Lower lobe of right lung (tissue), 2 donors: ENCODE measurements around the gene GNAQ. TPM values are rescaled to one million over a fixed set of nuclear protein-coding genes. Genes with fewer than 3 reads are reported as not detected.

Experiments used
- ATAC-seq, 2 donors: fragments of 200-7000 bp; cut with Tn5 transposase; one replicate each; pipeline ENCODE4 v1.9.1; 2020 to 2022; ENCODE audit warnings: mild to moderate bottlenecking in 2 of 2, moderate library complexity in 2 of 2
- DNase-seq: peaks from one replicate; pipeline ENCODE4 v3.0.0-alpha.2; 2020
- H3K27ac ChIP-seq: fragments of 200-600 bp; one replicate; pipeline ENCODE4 v1.8.0; 2022
- H3K27me3 ChIP-seq: fragments of 200-600 bp; one replicate; pipeline ENCODE4 v1.8.0; 2022; ENCODE audit warnings: low read depth
- H3K36me3 ChIP-seq: fragments of 200-600 bp; one replicate; pipeline ENCODE4 v1.8.0; 2022; ENCODE audit warnings: mild to moderate bottlenecking
- H3K4me1 ChIP-seq: fragments of 200-600 bp; one replicate; pipeline ENCODE4 v1.8.0; 2022
- H3K4me3 ChIP-seq: fragments of 200-600 bp; one replicate; pipeline ENCODE4 v1.8.0; 2022; ENCODE audit warnings: mild to moderate bottlenecking
- H3K9me3 ChIP-seq: fragments of 200-600 bp; one replicate; pipeline ENCODE4 v1.8.0; 2022
- CTCF ChIP-seq: fragments of 200-600 bp; IDR thresholded peaks from one replicate; pipeline ENCODE4 v1.8.0; 2022; ENCODE audit warnings: antibody characterized with exemption, mild to moderate bottlenecking
- intact Hi-C: fragments of 100-400 bp; cut with DNase I; formaldehyde crosslinking; loops from one replicate; pipeline ENCODE4 v1.11.0; 2022
- total RNA-seq: library from RNA; stranded (reverse); fragmentation: NEBNext Ultra II Directional; extraction: Animal tissue kit (Norgen Biotek cat#: 25700); gene quantifications from one replicate; pipeline ENCODE4 v1.2.1, GENCODE V29; 2021
- donor health status: DM: no; HTN: yes; CAD: no; lungs with severe emphysema.

The GNAQ gene
- total RNA-seq, 1 donor from 2014 or later = 130 TPM

GRCh38 chr9:78030553-78031443 lies 813 bp downstream of the GNAQ start:
- no peak for TF ChIP-seq CTCF
- ATAC-seq = peak; percentile 25 to 68
- DNase-seq = peak; percentile 78
- H3K9me3 ChIP-seq = no peaks in the 10 kb centered on the region
- intact Hi-C loops = no loop called here
- peaks cover 63% of the 10 kb centered on the region for H3K4me1 ChIP-seq
- no peaks in the 10 kb centered on the region for H3K36me3 ChIP-seq
- peak overlapping the region; percentile 94 for H3K27ac ChIP-seq
- peak overlapping the region; percentile 82 for H3K4me3 ChIP-seq
- H3K27me3 ChIP-seq = no peaks in the 10 kb centered on the region

DNA sequence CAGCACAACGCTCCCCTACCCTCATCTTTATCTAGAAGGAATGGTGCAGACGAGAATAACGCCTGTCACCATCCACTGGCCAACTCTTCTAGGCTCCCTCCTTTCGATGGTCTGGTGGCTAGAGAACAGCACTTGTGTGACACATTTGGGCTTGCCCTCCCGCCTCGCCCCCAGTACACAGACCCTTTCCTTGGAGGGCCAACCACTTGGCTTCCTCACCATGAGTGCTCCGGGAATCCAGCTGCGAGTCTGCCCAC lies 1.4 kb downstream of the GNAQ start:
- Histone ChIP-seq H3K9me3 (no peaks in the 10 kb centered on the region), H3K27ac (peak overlapping the region; percentile 94), H3K4me1 (peaks cover 63% of the 10 kb centered on the region), H3K4me3 (peak overlapping the region; percentile 82), H3K27me3 (no peaks in the 10 kb centered on the region), H3K36me3 (no peaks in the 10 kb centered on the region)
- DNase-seq (peak; percentile 47), ATAC-seq (peak; percentile 2 to 9)
- intact Hi-C loops = no loop called here
- no peak for TF ChIP-seq CTCF

DNA sequence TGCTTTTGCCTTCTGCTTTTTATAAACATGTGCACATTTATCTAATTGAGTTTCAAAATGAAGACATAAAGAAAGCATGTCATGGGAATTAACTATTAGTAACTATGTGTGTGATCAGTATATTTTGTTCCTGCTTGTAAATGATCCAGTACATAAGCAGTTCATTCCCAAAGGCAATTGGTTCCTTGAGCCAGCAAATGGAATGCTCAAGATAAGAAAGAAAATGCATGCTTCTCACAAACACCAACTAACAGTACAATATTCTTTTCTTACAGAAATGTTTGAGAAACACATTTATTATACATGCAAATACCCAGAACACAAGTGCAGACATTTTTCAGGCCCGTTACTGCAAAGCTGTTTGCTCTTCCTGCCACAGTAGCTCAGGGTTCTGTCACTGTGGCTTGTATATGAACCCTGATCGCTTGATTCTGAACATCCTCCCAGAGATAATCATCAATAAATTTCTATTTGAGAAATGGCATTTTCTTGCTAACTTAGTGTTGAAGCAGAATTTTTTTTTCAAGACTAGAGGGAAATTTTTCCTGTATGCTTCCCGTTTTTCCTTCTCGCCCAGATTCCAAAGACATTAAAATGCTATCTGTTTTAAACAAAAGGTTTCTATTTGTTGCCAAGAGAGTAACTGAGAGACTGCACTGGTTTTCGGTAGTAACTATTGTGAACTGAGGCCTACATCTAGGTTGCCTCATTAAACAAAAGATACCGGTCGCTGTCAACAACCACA lies 1.9 kb downstream of the GNAQ start:
- Histone ChIP-seq H3K27ac (peak overlapping the region; percentile 94), H3K36me3 (no peaks in the 10 kb centered on the region), H3K27me3 (no peaks in the 10 kb centered on the region), H3K9me3 (no peaks in the 10 kb centered on the region), H3K4me3 (peak overlapping the region; percentile 82), H3K4me1 (peaks cover 63% of the 10 kb centered on the region)
- intact Hi-C loops = no loop called here
- TF ChIP-seq CTCF = no peak
- DNase-seq (no peak), ATAC-seq (no peak)

- DNase-seq (no peak), ATAC-seq (no peak)
- intact Hi-C loops = no loop called here
- Histone ChIP-seq H3K4me1 (peaks cover 61% of the 10 kb centered on the region), H3K27me3 (no peaks in the 10 kb centered on the region), H3K27ac (peak overlapping the region; percentile 94), H3K36me3 (no peaks in the 10 kb centered on the region), H3K4me3 (peak overlapping the region; percentile 82), H3K9me3 (no peaks in the 10 kb centered on the region)
- no peak for TF ChIP-seq CTCF
These were observed 2.7 kb downstream of the GNAQ start for GRCh38 chr9:78028926-78029325.

DNA sequence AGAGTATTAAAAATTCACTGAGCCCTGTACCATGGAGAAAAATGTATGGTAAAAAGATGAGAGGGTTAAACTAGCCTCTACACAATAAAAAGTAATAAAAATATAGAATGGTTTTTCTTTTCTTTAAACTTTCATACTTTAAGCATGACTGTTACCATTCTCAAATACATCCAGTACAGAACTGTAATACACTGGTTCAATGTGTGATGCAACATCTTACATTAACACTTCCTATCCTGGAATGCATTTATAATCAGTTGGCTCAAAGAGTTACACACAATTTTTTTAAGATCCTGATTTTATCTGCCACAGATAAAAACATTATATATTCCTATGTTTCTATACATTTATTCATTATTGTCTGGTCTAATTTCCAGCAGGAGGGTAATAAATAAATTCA lies 4.7 kb downstream of the GNAQ start:
- intact Hi-C loops = no loop called here
- peaks cover 57% of the 10 kb centered on the region for H3K4me1 ChIP-seq

More for the DNA sequence above, 4.7 kb downstream of the GNAQ start:
- DNase-seq (no peak), ATAC-seq (no peak)
- Histone ChIP-seq H3K4me3 (no peak overlapping the region), H3K27ac (peak overlapping the region; percentile 53), H3K9me3 (no peaks in the 10 kb centered on the region), H3K27me3 (no peaks in the 10 kb centered on the region), H3K36me3 (no peaks in the 10 kb centered on the region)
- TF ChIP-seq CTCF = no peak
